Measurements from ENCODE around the gene MARCO. TPM values are rescaled to one million over a fixed set of nuclear protein-coding genes. Genes with fewer than 3 reads are reported as not detected.

MARCO gene
- total RNA-seq, 2 donors from 2014 or later: not detected

DNA sequence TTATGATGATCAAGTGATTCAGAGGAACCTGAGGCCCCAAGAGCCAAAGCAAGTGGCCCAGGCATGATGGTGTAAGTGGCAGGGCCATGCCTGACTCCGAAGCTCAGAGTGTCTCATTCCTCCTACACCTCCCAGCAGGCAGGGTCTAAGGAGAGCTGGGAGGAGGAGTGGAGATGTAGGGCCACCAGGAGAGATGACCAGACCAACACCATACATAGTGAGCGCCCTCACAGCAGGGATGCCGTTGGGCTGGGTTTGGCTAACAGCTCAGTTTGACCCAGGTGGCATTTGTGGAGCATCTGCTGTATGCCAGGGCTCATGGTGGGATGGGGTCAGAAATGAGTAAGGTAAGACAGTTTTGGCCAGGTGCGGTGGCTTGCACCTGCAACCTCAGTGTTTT is 80.7 kb downstream of the MARCO start:
- TF ChIP-seq CTCF (conservative IDR thresholded peaks at IDR 0.05): no peak
- Histone ChIP-seq H3K27me3 (ENCODE audit: control insufficient read depth, insufficient read depth, low read length, poor library complexity, severe bottlenecking) (peaks cover 5% of the 10 kb centered on the region), H3K27ac (ENCODE audit: low read depth, low read length) (no peak overlapping the region), H3K36me3 (ENCODE audit: control insufficient read depth, insufficient read depth, low read length) (no peaks in the 10 kb centered on the region), H3K9ac (ENCODE audit: extremely low read depth, low read length, poor library complexity, severe bottlenecking) (no peak overlapping the region), H3K4me3 (ENCODE audit: low read length) (no peak overlapping the region), H3K9me3 (ENCODE audit: control insufficient read depth, low read length) (no peaks in the 10 kb centered on the region), H3K4me1 (ENCODE audit: control insufficient read depth, insufficient read depth, low read length) (no peaks in the 10 kb centered on the region)
- Mint-ChIP-seq H3K36me3 (ENCODE audit: low read depth) (no peaks in the 10 kb centered on the region), H3K4me1 (no peaks in the 10 kb centered on the region), H3K4me3 (no peak overlapping the region), H3K27ac (no peak overlapping the region), H3K27me3 (ENCODE audit: insufficient read depth) (peaks cover 6% of the 10 kb centered on the region), H3K9me3 (no peaks in the 10 kb centered on the region)
- no peak for DNase-seq
- 82 to 100% methylated on average over 2 to 4 of the region's 4 CpGs for WGBS, 2 experiments (ENCODE audit: insufficient coverage in 1 of 2, insufficient read length in 1 of 2)

DNA sequence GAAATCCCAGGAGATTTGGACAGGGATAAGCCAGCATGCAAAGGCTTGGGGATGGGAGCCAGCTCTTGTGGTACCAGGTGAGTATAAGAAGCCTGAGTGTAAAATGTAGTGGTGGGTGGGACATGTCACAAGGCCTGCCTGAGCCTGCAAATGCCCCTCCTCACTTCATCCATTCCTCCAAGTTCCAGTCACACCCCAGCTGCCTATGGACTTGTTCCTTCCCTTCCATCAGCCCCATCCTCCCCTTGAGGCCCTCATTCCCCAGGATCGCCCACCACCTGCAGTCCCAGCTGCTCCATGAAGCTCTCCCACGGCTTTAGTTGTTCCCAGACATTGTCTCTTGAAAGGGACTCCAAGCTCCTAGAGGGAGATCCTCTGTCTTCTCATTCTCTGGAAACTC is 81.5 kb downstream of the MARCO start:
- TF ChIP-seq CTCF (conservative IDR thresholded peaks at IDR 0.05): no peak
- Histone ChIP-seq H3K9ac (ENCODE audit: extremely low read depth, low read length, poor library complexity, severe bottlenecking) (no peak overlapping the region), H3K9me3 (ENCODE audit: control insufficient read depth, low read length) (no peaks in the 10 kb centered on the region), H3K4me1 (ENCODE audit: control insufficient read depth, insufficient read depth, low read length) (no peaks in the 10 kb centered on the region), H3K27ac (ENCODE audit: low read depth, low read length) (no peak overlapping the region), H3K4me3 (ENCODE audit: low read length) (no peak overlapping the region), H3K36me3 (ENCODE audit: control insufficient read depth, insufficient read depth, low read length) (no peaks in the 10 kb centered on the region), H3K27me3 (ENCODE audit: control insufficient read depth, insufficient read depth, low read length, poor library complexity, severe bottlenecking) (peaks cover 5% of the 10 kb centered on the region)
- H3K9me3 Mint-ChIP-seq: peaks cover 6% of the 10 kb centered on the region
- peaks cover 4% of the 10 kb centered on the region for H3K27me3 Mint-ChIP-seq (ENCODE audit: insufficient read depth)
- no peak overlapping the region for H3K4me3 Mint-ChIP-seq
- H3K36me3 Mint-ChIP-seq (ENCODE audit: low read depth): no peaks in the 10 kb centered on the region
- DNase-seq: no peak
- 85% methylated on average over 2 of the region's 2 CpGs; no CpG with 5 or more reads in 1 of the 2 experiments for WGBS, 2 experiments (ENCODE audit: insufficient coverage in 1 of 2, insufficient read length in 1 of 2)
- no peaks in the 10 kb centered on the region for H3K4me1 Mint-ChIP-seq
- H3K27ac Mint-ChIP-seq: no peak overlapping the region

GRCh38 chr2:119024152-119024551 is 82.2 kb downstream of the MARCO start:
- H3K4me3 Mint-ChIP-seq: no peak overlapping the region
- no peaks in the 10 kb centered on the region for H3K4me1 Mint-ChIP-seq
- Histone ChIP-seq H3K4me3 (ENCODE audit: low read length) (no peak overlapping the region), H3K27ac (ENCODE audit: low read depth, low read length) (no peak overlapping the region), H3K36me3 (ENCODE audit: control insufficient read depth, insufficient read depth, low read length) (no peaks in the 10 kb centered on the region), H3K9ac (ENCODE audit: extremely low read depth, low read length, poor library complexity, severe bottlenecking) (no peak overlapping the region), H3K9me3 (ENCODE audit: control insufficient read depth, low read length) (no peaks in the 10 kb centered on the region), H3K27me3 (ENCODE audit: control insufficient read depth, insufficient read depth, low read length, poor library complexity, severe bottlenecking) (peaks cover 5% of the 10 kb centered on the region), H3K4me1 (ENCODE audit: control insufficient read depth, insufficient read depth, low read length) (no peaks in the 10 kb centered on the region)
- peaks cover 6% of the 10 kb centered on the region for H3K9me3 Mint-ChIP-seq
- H3K27ac Mint-ChIP-seq: no peak overlapping the region
- 88 to 92% methylated on average over 9 of the region's 9 CpGs for WGBS, 2 experiments (ENCODE audit: insufficient coverage in 1 of 2, insufficient read length in 1 of 2)
- TF ChIP-seq CTCF (conservative IDR thresholded peaks at IDR 0.05): no peak
- peaks cover 4% of the 10 kb centered on the region for H3K27me3 Mint-ChIP-seq (ENCODE audit: insufficient read depth)
- DNase-seq: peak; percentile 35
- H3K36me3 Mint-ChIP-seq (ENCODE audit: low read depth): no peaks in the 10 kb centered on the region

Data from endodermal cell (in vitro differentiated cells).